Keratinocyte (primary cell): ENCODE data around the gene HOXD10.
A peak's percentile ranks its signal among the peaks of the same experiment; 100 is the strongest.

Experiments used
- EZH2 ChIP-seq: IDR thresholded peaks from one replicate; pipeline ENCODE4 v1.6.1; 2012; ENCODE audit warnings: inconsistent platforms, mild to moderate bottlenecking, low read length, moderate library complexity
- TF ChIP-seq, protein P1 (sequence below), 3 experiments: IDR thresholded peaks in 1 of 3; conservative IDR thresholded peaks in 1 of 3; optimal IDR thresholded peaks in 1 of 3; 2 replicates in 2 of 3; 3 replicates in 1 of 3; pipeline versions ENCODE3 to v1.5.1; 2011; ENCODE audit warnings: low read length in 3 of 3, mild to moderate bottlenecking in 3 of 3, moderate library complexity in 2 of 3, control low read depth in 1 of 3, inconsistent platforms in 1 of 3; ENCODE audit not compliant: insufficient read depth in 2 of 3; ENCODE audit errors: extremely low read depth in 1 of 3

DNA sequence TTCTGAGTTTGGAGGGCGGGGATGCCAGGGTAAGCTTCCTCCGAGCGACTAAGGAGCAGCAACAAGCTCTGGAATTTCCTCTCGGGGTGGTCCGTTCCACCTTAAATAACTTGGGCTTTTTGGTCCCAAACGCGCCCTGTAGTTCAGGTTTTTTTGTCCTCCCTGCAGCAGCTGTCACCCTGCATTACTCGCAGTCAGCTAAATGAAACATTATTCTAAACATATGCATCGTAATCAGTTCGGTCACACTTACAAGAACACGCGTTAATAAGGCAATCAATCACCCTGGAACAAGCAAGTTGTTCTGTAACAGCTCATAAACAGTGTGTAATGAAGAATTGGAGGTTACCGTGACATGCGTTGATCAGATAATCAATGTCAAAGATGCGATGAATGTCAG is 41.1 kb upstream of the HOXD10 start:
- TF ChIP-seq, protein P1, sequence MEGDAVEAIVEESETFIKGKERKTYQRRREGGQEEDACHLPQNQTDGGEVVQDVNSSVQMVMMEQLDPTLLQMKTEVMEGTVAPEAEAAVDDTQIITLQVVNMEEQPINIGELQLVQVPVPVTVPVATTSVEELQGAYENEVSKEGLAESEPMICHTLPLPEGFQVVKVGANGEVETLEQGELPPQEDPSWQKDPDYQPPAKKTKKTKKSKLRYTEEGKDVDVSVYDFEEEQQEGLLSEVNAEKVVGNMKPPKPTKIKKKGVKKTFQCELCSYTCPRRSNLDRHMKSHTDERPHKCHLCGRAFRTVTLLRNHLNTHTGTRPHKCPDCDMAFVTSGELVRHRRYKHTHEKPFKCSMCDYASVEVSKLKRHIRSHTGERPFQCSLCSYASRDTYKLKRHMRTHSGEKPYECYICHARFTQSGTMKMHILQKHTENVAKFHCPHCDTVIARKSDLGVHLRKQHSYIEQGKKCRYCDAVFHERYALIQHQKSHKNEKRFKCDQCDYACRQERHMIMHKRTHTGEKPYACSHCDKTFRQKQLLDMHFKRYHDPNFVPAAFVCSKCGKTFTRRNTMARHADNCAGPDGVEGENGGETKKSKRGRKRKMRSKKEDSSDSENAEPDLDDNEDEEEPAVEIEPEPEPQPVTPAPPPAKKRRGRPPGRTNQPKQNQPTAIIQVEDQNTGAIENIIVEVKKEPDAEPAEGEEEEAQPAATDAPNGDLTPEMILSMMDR (optimal IDR thresholded peaks at IDR 0.05 in 1 of 3, IDR thresholded peaks at IDR 0.05 in 1 of 3, conservative IDR thresholded peaks at IDR 0.05 in 1 of 3; ENCODE audit: extremely low read depth in 1 of 3, insufficient read depth in 2 of 3, low read length in 3 of 3): no peak
- peak; percentile 52 for TF ChIP-seq EZH2
